GM19438 (cell line): ENCODE results near the gene MICOS13.
"Not testable (repeated sequence)": the region's sequence is repeated elsewhere in the genome, so short reads cannot be mapped to it uniquely, and the experiment has no call there.

Source experiments
- ATAC-seq: cut with Tn5 transposase; IDR thresholded peaks from one replicate; pipeline ENCODE4 v1.9.1; 2021; ENCODE audit warnings: low read depth; ENCODE audit not compliant: unreplicated experiment

Gene MICOS13

DNA sequence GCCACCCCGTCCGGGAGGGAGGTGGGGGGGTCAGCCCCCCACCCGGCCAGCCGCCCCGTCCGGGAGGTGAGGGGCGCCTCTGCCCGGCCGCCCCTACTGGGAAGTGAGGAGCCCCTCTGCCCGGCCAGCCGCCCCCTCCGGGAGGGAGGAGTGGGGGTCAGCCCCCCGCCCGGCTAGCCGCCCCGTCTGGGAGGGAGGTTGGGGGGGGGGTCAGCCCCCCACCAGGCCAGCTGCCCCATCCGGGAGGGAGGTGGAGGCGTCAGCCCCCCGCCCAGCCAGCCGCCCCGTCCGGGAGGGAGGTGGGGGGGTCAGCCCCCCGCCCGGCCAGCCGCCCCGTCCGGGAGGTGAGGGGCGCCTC, 21.7 kb upstream of the MICOS13 start:
- ATAC-seq, result not testable (repeated sequence)

DNA sequence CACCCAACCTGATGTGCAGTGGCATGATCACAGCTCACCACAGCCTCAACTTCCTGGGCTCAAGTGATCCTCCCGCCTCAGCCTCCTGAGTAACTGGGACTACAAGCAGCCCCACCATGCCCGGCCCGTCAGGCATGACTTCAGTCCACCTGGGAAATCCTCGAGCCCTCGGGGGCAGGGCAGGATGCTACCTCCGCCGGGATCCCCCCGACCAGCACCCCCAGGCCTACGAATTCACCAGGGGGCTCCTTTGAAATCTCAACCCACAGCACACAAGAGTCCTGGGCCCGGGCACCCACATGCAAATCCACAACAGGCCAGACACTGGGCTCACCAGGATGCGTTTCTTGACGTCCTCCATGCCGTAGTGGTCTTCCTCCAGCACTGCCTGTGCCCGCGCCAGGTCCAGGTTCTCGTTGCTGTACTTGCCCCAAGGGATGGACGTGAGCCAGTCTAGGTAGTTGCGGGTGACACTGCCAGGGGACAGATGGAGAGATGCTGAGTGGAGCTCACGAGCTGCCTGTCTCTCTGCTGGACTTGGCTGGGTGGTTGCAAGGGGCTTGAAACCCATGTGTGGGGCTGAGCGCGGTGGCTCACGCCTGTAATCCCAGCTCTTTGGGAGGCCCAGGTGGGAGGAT, 20.3 kb upstream of the MICOS13 start:
- no peak for ATAC-seq

DNA sequence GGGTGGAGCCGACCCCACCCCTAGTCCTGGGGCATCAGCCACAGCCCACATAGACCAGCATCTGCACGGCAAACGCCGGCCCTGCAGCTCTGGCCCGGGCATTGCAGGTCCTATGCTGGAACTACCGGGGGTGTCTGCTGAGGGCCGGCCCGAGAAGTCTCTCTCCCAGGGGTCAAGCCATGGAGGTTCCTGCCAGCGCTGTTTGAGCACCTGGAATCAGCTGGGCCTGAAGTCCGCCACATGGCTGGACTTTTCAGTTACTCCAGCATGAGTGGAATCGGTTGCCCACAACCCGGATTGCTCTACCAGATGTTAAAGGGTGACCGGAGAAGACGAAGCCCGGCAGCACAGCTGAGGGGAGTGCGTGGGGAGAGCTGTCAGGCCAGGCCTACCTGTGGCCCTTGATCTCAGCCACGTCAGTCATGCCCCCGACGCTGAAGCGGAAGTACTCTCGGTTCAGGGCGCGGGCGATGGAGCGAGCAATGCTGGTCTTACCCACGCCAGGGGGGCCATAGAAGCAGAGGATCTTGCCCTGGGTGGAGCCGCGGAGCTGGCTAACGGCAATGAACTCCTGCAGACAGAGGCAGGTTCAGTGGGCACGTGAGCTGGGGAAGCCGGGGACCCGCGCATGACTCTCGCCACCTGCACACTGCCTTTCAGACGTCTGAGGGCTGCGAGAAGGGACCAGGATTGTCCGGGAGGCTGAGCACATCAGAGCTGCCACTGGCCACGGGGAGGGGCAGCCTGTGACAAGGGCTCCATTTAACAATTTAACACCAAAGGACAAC, 18.5 kb upstream of the MICOS13 start:
- no peak for ATAC-seq

DNA sequence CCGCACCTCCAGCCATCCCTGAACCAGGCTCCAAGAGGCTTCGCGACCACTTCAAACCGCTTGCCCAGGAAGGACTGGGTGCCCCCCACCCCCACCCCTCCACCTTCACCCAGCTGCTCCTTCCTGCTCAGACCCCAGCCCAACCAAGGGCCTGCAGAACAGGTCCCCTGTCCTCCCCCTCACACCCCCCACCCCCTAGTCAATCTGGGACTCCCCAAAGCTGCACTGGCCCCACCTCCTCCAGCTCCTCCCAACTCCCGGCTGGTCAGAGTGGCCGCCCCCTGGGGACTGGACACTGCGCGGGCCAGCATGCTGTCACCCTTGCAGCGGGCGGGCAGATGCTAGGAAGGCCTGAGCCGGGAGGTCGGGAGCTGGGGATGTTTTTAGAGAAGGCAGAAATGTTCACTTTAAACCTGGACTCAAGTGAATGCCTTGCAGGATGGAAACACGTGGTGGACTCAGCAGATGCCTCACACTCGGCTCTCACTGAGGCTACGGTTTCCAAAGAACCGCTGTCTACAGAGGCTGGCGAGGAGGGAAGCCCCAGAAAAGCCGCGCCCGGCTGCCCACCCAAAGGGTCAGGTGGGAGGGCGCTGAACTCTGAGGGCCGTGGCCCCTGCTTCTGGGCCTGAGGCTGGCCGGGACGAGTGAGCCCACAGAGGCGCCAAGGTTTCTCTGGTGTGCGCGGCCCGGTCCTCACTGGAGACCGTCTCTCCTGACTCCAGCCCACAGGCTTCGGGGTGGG, 17.7 kb upstream of the MICOS13 start:
- no peak for ATAC-seq

DNA sequence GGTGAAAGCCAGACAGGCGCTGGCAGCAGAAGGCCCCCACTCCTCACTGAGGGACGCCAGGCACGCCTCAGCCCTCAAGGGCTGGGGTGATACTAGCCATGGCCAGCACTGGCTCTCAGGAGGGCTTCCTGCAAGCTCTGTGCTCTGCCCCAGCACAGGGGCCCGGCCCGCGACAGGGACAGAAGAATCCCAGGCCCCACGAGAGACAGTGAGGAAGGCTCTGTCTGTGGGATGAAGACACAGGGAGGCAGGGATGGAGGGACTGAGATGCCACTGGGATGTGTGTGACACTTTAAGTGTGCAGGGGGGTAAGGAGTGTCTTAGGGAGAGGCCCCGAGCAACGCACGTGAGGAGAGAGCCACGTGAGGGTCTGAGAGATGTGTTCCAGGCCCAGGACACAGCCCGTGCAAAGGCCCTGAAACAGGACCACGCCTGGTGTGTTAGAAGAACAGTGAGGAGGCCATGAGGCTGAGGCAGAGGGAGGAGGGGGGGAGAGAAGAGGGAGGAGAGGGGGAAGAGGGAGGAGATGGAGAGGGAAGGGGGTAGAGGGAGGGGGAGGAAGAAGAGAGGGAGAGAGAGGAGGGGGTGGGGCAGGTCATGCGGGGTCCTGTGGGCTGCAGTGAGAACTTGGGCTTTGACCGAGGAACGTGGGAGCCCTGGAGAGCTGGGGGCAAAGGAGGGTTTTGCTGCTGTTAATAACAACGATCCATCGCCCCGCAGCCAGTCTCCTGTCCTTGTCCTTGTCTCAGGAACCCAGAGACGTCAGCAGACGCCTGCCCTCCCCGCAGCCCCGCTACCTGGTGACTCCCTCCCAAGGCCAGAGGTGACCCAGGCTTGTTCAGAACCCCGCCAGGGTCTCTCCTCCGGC, 16.9 kb upstream of the MICOS13 start:
- ATAC-seq, result no peak

DNA sequence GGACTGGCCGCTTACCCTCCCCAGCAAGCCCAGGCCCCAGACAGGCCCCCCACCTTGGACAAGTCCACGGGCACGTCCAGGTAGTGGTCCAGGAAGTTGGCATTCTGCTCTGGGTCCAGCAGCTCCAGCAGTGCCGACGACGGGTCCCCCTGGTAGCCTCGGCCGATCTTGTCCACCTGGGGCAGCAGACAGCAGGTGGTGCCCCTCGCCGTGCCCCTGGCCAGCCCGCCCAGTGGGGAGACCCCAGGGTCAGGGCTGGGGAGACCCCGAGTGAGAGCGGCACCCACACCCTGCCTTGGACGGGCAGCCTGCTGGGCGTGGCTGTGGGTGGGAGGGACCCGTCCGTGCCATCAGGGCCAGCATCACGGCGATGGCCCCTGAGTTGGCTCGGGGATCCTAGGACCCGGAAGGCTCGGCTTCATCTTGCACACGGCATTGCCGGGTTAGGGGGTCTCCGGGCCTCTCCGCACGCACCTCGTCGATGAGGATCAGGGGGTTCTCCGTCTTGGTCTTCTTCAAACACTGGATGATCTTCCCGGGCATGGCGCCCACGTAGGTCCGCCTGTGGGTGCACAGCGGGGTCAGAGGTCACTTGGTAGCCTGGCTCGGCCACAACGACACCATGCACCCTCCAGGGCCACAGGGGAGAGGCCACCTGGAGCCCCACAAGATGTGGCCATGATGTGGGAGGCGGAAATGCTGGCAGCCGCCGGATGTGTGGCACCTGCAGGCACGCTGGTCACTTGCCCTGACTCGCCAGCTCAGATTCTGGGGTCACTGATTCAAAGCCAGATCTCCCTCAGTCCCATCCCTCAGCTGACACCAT, 16.1 kb upstream of the MICOS13 start:
- no peak for ATAC-seq

DNA sequence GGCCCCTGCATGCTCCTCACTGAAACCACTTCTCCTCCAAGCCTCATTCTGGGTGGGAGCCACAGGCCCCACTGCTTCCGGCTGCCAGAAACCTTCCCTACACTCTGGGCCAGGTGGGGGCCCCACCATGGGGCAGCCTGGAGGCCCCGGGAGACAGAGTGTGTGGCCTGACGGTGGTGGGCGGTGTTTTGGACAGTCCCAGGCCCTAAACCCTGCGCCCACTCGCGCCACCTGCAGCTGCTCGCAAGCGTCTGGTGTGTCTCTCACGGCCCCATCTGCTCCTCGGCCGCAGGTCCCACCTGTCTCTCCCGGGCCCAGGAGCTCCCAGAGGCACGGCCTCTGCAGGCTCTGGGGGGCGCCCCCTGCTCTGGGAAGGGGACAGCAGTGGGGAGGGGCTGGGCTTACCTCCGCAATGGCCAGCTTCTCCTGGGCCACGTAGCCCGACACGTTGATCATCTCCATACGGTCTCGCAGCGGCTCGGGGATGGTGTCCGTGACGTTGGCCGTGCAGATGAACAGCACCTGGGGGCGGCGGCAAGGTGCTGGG, 15.4 kb upstream of the MICOS13 start:
- no peak for ATAC-seq

DNA sequence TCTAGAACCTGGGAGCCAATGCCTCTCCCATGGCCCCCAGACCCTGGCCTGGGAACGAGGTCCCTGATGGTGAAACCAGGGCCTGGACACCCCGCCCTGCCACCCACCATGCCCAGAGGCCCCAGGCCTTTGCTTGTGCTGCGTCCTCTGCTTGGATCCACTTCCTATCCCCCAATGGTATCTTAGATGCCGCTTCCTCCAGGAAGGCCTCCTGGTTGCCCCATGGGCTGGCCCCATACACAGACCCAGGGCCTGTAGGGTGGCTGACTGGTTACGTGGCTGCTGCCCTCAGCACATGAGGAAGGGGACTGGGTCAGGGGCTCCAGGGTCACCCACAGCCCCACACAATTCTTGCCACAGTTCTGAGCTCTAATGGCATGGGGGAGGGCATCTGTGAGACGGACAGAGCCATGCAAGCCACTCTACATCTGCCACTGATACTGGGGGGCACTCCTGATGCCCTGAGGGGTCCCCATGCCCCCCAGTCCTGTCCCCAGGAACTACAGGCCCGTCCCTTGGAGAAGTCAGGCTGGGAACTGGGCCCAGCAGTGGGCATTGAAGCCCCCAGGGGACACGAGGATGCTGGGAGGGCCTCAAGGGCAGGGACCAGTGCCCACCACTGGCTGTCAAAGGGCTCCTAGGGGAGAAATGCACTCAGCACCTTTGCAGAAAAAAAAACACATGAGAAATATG, 14.8 kb upstream of the MICOS13 start:
- no peak for ATAC-seq

DNA sequence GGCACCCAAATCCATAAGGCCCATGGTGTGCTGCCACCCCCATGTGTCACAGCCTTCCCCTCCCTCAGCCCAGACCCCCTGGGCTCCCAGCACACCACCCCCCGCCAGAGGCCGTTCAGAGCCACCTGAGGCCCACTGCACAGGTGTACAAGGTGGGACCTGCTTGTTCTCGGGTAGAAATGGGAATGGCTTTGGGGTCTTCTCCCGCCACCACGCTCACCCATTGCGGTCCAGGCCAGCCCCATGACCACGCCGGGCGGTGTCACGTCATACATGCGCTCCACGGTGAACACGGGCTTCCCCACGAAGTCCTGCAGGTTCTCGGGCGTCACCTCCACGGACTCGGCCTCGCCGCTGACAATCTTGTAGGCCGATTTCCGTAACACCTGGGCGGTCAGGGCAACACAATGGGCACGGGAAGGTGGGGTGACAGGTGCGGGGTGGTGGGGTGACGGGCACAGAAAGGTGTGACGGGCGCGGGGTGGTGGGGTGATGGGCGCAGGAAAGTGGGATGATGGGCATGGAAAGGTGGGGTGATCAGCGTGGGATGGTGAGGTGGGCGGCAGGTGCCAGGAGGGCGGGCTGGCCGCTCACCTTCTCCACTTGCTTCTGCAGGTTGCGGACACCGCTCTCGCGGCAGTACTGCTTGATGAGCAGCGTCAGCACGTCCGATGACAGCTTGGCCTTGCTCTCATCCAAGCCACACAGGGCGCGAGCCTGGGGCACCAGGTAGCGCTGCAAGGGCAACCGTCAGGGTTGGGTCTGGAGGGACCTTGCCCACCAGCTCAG, 14.0 kb upstream of the MICOS13 start:
- no peak for ATAC-seq

DNA sequence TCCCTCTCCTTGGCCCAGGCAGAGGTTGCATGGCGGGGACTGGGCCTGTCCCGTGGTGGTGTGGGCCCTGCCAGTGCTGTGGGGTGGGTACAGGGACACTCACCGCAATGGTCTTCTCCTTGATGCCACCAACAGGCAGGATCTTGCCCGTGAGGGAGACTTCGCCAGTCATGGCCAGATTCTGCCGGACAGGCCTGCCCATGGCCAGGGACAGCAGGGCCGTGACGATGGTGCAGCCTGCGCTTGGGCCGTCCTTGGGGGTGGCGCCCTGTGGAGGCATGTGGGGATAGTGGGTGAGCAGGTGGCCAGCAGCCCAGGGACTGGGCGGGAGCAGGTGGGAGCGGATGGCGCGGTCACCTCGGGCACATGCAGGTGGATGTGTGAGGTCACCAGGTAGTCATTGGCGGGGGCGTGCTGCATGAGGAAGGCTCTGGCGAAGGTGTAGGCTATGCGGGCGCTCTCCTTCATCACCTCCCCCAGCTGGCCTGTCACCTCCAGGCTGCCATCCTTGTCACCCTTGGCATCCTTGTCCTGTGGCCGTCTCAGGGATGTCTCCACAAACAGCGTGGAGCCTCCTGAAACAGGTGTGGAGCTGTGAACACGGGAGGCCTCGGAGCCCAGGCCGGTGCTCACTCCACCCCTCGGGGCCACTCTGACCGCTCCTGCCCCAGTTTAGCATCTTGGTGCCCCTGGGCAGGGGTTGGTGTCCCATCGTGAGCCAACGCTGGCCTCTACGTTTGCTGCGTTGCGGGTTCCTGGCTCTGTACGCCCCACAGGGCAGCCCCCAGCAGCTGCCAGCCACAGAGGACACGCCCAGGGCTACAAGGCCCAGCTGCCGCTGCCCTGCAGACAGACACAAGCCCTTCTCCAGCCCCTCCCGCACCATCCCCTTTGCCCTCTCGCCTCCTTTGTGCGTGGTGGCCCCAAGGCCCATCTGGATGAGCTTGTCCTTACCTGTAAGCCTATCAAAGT, 13.2 kb upstream of the MICOS13 start:
- ATAC-seq, result no peak

DNA sequence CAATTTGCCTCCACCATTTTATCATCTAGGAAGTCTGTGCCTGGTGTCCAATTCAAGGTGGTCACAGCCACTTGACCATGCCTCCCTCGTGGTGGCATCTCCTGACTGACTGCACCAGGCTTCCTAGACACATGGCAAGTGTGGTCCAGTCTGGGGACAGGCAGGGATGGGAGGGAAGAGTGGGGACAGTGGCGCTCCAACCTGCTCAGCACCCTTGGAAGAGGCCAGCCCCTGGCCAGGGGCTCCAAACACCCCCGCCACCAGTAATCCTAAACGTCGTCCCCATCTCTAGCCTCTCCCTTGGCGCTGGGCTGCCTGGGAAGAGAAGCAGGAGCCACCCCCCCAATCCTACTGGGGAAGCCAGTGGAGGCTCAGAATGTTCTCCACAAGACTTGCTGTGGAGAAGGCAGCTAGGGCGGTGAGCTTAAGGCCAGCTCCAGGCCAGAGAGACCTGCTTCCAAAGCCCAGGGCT, 12.4 kb upstream of the MICOS13 start:
- ATAC-seq, result no peak

DNA sequence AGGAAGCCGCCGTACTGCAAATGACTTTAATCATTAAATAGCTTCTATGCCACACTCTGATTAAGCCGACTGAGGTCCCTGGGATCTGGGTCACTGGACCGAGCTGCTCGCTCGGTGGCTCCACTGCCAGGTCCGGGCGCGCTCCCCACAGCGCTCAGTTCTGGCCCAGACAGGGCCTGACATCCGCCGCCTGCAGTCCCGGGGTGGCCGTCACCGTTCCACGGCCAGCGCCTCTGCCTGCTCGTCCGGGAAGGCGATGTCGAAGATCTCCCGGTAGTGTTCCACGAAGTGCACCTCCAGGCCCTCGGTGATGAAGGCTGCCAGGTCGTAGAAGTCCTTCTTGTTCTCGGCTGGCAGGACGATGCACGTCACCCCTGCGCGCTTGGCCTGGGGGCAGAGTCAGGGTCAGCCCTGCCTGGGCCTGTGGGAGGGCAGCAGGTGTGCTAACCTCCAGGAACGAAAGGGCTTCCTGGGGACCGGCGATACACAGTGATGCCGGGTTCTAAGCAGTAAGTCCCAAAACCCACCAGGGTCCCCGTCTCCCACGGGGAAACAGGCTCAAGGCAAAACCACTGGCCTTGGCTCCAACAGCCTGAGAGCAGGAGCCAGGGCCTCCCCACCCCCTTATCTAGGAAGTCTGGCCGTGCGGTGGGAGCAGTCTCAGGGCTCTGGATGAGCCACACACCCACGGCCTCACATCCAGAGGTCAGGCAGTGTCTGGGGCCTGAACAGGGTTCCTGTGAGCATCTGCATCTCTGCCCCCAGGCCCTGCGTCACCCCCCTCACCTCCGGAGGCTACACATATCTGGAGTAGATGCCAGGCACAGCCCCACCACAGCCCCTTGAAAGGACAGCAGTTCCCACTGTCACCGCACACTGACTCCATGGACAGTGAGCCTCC, 11.8 kb upstream of the MICOS13 start:
- ATAC-seq, result no peak

DNA sequence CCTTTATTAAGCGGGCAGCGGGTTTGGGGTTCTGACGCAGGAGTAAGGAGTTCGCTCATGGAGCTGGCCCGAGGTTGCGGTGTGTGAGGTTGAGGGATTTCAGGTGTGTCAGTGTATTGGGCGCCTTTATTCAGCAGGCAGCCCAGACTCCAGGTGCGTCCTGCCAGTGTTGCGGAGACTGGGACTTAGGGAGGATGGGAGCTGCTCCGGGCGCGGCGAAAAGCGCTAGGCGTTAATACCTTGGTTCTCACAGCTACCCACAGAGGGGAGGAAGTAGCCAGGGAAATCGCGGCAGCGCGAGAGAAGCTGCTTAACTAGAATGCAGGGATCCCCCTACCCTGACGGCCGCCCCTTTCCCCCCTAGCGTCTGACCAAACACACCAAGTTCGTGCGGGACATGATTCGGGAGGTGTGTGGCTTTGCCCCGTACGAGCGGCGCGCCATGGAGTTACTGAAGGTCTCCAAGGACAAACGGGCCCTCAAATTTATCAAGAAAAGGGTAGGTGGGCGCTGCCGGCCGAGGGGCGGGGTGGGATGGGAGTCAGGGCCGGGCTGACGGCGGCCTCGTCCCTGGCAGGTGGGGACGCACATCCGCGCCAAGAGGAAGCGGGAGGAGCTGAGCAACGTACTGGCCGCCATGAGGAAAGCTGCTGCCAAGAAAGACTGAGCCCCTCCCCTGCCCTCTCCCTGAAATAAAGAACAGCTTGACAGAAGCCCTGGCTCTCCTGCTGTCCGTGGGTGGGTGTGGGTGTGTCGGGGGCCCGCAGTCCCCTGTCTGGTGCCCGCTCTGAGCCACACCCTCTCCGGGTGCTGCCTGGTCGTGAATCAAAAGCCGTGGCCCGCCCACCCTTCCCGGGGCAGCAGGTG, 10.9 kb upstream of the MICOS13 start:
- no peak for ATAC-seq

DNA sequence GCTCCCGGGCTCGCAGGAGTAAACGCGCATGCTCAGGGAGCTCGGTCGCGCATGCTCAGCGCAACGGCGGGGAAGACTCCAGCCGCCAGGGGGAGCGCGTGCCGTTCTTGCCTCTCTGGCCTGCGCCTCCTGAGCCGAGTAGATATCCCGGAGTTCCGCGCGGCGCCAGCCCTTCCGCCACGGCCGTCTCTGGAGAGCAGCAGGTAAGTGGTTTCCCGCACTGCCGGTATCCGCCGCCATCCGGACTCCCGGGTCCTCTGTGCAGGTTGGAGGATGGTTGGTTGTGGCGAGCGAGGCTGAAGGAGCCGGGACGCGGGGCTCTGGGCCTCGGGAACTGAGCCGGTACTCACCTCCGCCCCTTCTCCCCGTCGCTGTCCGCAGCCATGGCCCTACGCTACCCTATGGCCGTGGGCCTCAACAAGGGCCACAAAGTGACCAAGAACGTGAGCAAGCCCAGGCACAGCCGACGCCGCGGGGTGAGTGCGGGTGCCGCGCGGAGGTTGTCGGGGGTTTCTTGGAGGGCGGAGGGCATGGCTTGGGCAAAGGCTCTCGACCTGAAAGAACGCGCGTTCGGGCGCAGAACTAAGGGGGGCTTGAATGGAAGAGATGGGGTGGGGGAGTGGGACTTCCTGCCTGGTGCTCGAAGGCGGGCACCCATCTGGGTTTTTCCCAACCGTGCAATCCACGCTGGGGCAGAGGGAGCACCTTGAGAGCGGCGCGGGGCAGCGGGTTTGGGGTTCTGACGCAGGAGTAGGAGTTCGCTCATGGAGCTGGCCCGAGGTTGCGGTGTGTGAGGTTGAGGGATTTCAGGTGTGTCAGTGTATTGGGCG, 10.0 kb upstream of the MICOS13 start, which contains the start of gene RPL36:
RPL36 (plus strand) TSS at position 171 of the 830 bp plus-strand sequence; CDS start at position 384, 213 bp downstream.
- no peak for ATAC-seq
